ENCODE measurements around the gene PIAS3. TPM values are rescaled to one million over a fixed set of nuclear protein-coding genes. Genes with fewer than 3 reads are reported as not detected.

The PIAS3 gene
- total and polyA plus RNA-seq, 2 donors (not counting 3 experiments of a cell fraction or from before 2014, with no cell fraction given), result 50.1 to 71.8 TPM

DNA sequence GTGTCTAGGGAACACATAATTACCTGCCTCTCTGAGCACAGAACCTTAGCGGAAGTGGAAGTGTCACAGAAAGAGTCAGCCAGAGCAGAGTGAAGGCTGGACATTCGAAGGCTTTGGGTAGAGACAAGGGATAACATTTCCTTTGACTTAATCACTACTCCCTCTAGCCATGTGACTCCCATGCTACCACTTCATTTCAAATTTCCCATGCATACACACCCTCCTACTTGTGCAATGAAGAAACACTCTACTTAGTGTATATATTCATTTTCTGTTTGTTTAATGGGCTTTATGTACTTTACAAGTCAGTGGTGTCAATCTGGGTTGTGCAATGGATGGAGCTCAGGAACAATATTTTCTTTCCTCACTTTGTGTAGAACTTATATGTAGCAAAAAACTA, 19.8 kb upstream of the PIAS3 start:
- no peaks in the 10 kb centered on the region for H3K36me3 ChIP-seq (ENCODE audit: control insufficient read depth in 2 of 2, extremely low read depth in 1 of 2, insufficient read depth in 2 of 2, low read length in 2 of 2)
- CTCF ChIA-PET, result interaction anchor here (1.0 to 3.6 kb wide), 6 partner anchors 9 to 33 kb away, joined by 3 to 16 read pairs (median 4); partner anchors contain the start of gene NUDT17
- H2AFZ ChIP-seq (ENCODE audit: low read depth, low read length), result no peak overlapping the region
- H3K9me3 ChIP-seq (replicated peaks; ENCODE audit: control insufficient read depth, insufficient read depth, low read length), result no peaks in the 10 kb centered on the region
- peaks cover 2 to 3% of the 10 kb centered on the region in 2 experiments for H3K27me3 ChIP-seq (ENCODE audit: control insufficient read depth in 2 of 2, insufficient read depth in 2 of 2, low read length in 2 of 2)
- no peak overlapping the region for H3K9ac ChIP-seq (replicated peaks; ENCODE audit: extremely low read depth, insufficient read depth, low read length)
- no peaks in the 10 kb centered on the region for H4K20me1 ChIP-seq (replicated peaks; ENCODE audit: control insufficient read depth, extremely low read depth, insufficient read depth, low read length)
- FAIRE-seq (no peak), DNase-seq (ENCODE audit: low read depth, low spot score) (no peak)
- no peak overlapping the region for H3K4me2 ChIP-seq (ENCODE audit: insufficient read depth, low read length)
- H3K4me1 ChIP-seq (ENCODE audit: control insufficient read depth, extremely low read depth, insufficient read depth, low read length), result no peaks in the 10 kb centered on the region
- no TSS peak for BruUV-seq (replicated peaks)
- no peak for TF ChIP-seq EZH2 (IDR thresholded peaks at IDR 0.05; ENCODE audit: borderline replicate concordance, low read depth, low read length, severe bottlenecking)
- dilution Hi-C loops (cut with MboI; ENCODE audit: extremely low pct_ligation_motif_present, low sequenced_read_pairs) (no loop called here), intact Hi-C loops (cut with micrococcal nuclease) (no loop called here)
- no peak overlapping the region for H3K4me3 ChIP-seq (replicated peaks in 1 of 3; ENCODE audit: insufficient read depth in 1 of 3, low read depth in 1 of 3, low read length in 3 of 3)
- no peaks in the 10 kb centered on the region for H3K79me2 ChIP-seq (ENCODE audit: control insufficient read depth, insufficient read depth, low read length)
- POLR2A ChIA-PET, result interaction anchor here (0.5 kb wide), 1 partner anchor 67 kb away, joined by 4 read pairs; no protein-coding TSS in a partner anchor
- H3K9me1 ChIP-seq (replicated peaks; ENCODE audit: control insufficient read depth, extremely low read depth, insufficient read depth, low read length), result no peaks in the 10 kb centered on the region
- no peak overlapping the region for H3K27ac ChIP-seq (ENCODE audit: insufficient read depth, low read depth, low read length)

DNA sequence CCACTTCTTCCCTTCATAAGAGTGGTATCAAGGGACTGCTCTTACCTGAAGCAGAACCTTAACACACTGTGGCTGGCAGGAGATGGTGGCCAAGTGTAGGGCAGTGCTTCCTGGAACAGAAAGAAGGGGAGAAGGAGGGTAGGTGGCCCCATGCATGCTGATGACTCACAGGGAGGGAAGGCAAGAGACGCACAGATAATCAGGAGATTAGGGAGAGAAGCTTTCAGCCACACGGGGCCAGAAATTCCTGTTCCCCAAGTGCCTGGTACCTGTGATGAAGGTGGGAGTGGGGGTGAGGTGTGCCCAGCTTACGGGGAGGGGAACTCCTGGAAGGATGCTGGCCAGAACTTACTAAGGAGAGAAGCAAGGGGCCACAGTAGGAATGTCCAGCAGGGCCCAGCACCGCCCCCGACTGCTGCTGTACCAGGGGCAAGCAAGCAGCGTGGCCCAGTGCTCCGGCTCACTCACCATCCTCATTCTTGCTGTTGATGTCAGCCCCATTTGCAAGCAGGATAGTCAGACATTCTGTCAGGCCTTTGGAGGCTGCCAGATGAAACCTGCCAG, 19.1 kb upstream of the PIAS3 start:
- Histone ChIP-seq H3K36me3 (ENCODE audit: control insufficient read depth in 2 of 2, extremely low read depth in 1 of 2, insufficient read depth in 2 of 2, low read length in 2 of 2) (no peaks in the 10 kb centered on the region), H3K9me1 (replicated peaks; ENCODE audit: control insufficient read depth, extremely low read depth, insufficient read depth, low read length) (no peaks in the 10 kb centered on the region), H4K20me1 (replicated peaks; ENCODE audit: control insufficient read depth, extremely low read depth, insufficient read depth, low read length) (no peaks in the 10 kb centered on the region), H2AFZ (ENCODE audit: low read depth, low read length) (no peak overlapping the region), H3K27ac (ENCODE audit: insufficient read depth, low read depth, low read length) (no peak overlapping the region), H3K4me2 (ENCODE audit: insufficient read depth, low read length) (no peak overlapping the region), H3K79me2 (ENCODE audit: control insufficient read depth, insufficient read depth, low read length) (no peaks in the 10 kb centered on the region), H3K4me1 (ENCODE audit: control insufficient read depth, extremely low read depth, insufficient read depth, low read length) (no peaks in the 10 kb centered on the region), H3K27me3 (ENCODE audit: control insufficient read depth in 2 of 2, insufficient read depth in 2 of 2, low read length in 2 of 2) (peaks cover 2 to 3% of the 10 kb centered on the region in 2 experiments), H3K9me3 (replicated peaks; ENCODE audit: control insufficient read depth, insufficient read depth, low read length) (no peaks in the 10 kb centered on the region), H3K9ac (replicated peaks; ENCODE audit: extremely low read depth, insufficient read depth, low read length) (no peak overlapping the region), H3K4me3 (replicated peaks in 1 of 3; ENCODE audit: insufficient read depth in 1 of 3, low read depth in 1 of 3, low read length in 3 of 3) (no peak overlapping the region)
- intact Hi-C loops (cut with micrococcal nuclease), result no loop called here
- POLR2A ChIA-PET, result no interaction called here
- CTCF ChIA-PET, result interaction anchor here (1.0 to 3.6 kb wide), 6 partner anchors 8 to 33 kb away, joined by 3 to 16 read pairs (median 4); partner anchors contain the start of gene NUDT17
- no TSS peak for BruUV-seq (replicated peaks)
- dilution Hi-C loops (cut with MboI; ENCODE audit: extremely low pct_ligation_motif_present, low sequenced_read_pairs), result no loop called here
- TF ChIP-seq FOS (IDR thresholded peaks at IDR 0.05; ENCODE audit: borderline replicate concordance, insufficient read depth, low read length) (no peak), GATA2 (IDR thresholded peaks at IDR 0.05; ENCODE audit: insufficient read depth, insufficient read length, low read depth, low read length) (no peak), JUN (IDR thresholded peaks at IDR 0.05; ENCODE audit: borderline replicate concordance, insufficient read depth, insufficient read length, low read depth) (no peak), POLR2A (IDR thresholded peaks at IDR 0.05; ENCODE audit: low read depth, low read length) (no peak), POLR2AphosphoS5 (IDR thresholded peaks at IDR 0.05; ENCODE audit: insufficient read depth, low read depth, low read length) (no peak), MYC (IDR thresholded peaks at IDR 0.05; ENCODE audit: low read depth, low read length) (no peak), EZH2 (IDR thresholded peaks at IDR 0.05; ENCODE audit: borderline replicate concordance, low read depth, low read length, severe bottlenecking) (no peak)
- TF ChIP-seq, protein P1, sequence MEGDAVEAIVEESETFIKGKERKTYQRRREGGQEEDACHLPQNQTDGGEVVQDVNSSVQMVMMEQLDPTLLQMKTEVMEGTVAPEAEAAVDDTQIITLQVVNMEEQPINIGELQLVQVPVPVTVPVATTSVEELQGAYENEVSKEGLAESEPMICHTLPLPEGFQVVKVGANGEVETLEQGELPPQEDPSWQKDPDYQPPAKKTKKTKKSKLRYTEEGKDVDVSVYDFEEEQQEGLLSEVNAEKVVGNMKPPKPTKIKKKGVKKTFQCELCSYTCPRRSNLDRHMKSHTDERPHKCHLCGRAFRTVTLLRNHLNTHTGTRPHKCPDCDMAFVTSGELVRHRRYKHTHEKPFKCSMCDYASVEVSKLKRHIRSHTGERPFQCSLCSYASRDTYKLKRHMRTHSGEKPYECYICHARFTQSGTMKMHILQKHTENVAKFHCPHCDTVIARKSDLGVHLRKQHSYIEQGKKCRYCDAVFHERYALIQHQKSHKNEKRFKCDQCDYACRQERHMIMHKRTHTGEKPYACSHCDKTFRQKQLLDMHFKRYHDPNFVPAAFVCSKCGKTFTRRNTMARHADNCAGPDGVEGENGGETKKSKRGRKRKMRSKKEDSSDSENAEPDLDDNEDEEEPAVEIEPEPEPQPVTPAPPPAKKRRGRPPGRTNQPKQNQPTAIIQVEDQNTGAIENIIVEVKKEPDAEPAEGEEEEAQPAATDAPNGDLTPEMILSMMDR (IDR thresholded peaks at IDR 0.05; ENCODE audit: extremely low read depth in 1 of 2, insufficient read depth in 1 of 2, low read depth in 1 of 2, low read length in 2 of 2), result no peak
- TF ChIP-seq, protein P2, sequence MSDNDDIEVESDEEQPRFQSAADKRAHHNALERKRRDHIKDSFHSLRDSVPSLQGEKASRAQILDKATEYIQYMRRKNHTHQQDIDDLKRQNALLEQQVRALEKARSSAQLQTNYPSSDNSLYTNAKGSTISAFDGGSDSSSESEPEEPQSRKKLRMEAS (IDR thresholded peaks at IDR 0.05; ENCODE audit: insufficient read depth, insufficient read length), result no peak
- FAIRE-seq (no peak), DNase-seq (ENCODE audit: low read depth, low spot score) (no peak)
